HG02588 (cell line): ENCODE data around the gene SP4.

Source experiments
- ATAC-seq: cut with Tn5 transposase; IDR thresholded peaks from one replicate; pipeline ENCODE4 v1.9.1; 2021; ENCODE audit warnings: mild to moderate bottlenecking, moderate library complexity; ENCODE audit not compliant: unreplicated experiment

SP4 gene

DNA sequence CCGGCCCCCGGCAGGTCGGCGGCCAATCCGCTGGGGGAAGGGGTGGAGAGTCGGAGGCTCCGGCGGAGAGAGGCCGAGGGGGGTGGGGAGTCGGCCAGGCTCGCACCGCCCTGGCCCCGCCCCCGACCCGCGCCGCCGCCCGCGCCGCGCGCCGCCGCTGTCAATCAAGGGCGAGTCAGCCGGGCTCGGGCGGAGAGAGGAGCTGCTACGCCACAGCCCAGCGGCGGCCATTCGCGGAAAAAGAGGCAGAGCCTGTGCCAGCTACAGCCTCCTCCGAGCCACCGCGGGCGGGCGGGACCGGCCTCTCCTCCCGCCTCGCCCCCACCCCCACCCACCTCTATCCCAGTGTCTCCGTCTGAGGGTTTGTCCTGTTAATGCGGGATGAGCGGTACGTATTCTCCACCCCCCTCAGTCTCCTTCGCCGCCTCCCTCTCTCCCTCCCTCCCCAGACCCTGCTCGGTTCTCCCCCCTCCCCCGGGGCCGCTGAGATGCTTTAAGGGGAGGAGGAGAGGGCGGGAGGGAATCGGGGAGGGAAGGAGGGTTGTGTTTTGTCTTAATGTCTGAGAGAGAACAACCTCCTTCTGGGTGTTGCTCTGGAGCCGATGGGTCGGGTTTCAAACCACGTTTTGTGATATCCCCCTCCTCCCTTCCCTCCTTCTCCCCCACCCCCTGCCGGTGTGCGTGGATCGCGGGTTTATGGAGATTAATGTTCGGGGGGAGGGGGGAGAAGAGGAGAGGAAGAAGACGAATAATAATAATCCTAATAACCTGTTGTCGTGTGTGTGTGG is at the start of gene SP4:
SP4 (plus strand) TSS at position 213 of the 788 bp plus-strand sequence; CDS start at position 382, 169 bp downstream.
- peak; percentile 66 for ATAC-seq

DNA sequence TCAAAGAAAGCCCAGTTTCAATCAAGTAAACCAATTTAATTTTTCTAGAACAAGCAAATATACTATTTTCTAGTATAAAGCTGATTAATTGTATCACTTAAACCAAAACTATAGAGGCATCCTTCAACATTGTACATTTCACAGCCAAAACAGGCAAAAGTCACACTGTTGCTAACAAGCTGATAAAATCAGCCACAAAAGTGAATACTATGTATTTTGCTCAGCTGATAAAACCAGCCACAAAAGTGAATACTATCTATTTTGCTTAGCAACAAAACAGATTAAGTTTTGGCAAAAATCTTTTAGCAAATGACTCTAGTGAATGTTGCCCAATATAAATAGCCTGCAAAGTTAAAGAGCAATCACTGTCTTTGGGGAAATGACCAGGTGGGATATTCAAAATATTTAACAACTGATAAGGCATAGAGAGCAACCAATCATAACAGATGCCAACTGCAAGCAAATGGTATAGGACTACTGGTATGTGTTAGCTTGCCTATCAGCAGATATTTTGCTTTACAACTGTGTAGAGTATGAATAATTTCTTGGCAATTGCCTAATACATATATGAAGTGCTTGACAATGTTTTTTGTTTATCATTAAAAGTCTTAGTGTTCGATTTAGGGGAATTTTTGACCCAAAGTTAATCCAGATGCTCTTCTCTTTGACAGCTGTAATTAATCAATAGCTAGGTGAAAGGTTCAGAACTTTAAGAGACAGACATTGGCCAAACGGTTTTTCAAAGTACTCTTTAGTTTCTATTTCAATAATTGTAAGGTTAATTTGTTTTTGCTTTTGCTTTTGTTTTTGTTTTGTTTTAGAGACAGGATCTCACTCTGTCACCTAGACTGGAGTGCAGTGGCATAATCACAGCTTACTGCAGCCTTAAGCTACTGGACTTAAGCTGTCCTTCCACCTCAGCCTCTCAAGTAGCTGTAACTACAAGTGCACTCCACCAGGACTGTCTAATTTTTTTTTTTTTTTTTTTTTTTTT is 44.4 kb upstream of the SP4 start:
- ATAC-seq = peak; percentile 77

DNA sequence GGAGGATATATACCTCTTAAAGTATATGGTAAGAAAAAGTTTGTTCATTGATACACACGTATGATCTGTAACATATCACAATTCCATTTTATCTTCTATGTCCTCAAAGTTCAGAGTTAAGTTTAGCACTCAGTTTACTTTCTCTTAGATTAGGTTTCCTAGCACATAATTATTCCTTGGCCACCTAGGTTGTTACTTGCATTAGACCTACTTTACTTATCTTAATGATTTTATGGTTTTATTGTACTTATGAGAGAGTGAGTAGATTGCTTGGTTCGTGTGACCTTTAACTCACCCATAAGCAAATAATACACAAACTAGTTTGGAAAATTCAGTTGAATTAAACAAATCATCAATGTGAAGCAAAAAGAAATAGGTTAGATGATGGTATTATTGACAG is 33.9 kb upstream of the SP4 start:
- ATAC-seq = no peak

DNA sequence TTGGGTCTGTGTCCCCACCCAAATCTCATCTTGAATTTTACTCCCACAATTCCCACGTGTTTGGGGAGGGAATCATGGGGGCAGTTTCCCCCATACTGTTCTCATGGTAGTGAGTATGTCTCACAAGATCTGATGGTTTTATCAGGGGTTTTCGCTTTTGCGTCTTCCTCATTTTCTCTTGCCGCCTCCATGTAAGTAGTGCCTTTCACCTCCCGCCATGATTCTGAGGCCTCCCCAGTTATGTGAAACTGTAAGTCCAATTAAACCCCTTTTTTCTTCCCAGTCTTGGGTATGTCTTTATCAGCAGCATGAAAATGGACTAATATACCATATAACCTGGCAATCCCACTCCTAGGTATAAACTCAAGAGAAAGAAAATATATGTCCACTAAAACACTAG is 25.9 kb upstream of the SP4 start:
- ATAC-seq = no peak

DNA sequence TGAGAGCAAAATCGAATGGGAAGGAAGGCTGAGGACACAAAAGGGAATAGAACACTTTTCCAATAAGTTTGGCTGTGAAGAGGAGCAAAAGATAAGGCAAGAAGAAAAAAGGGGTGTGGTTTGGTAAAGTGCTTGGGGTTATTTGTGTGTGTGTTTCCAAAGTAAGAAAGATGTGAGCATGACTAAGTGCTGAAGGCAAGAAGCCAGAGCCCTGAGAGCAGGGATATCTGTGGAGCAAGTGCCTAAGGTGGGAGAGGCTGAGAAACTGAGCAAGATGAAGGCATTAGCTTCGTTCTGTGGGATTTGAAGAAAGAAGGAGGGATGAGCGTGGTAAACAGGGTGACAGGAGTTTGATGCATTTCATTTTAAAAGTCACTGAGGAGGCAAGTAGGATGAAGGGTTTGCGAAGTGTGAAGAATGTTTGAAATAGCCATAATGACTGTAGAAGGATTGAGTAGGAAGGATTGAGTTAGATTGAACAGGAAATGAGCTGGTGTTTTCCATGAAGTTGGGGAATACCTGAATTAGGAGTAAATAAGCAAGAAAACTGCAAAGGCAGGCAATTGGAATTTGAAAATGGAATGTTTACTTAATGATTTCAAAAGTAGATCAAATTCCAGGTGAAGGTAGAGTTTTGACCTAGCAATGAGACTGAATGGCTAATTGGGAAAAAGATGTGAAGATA is 19.9 kb upstream of the SP4 start:
- ATAC-seq = no peak

DNA sequence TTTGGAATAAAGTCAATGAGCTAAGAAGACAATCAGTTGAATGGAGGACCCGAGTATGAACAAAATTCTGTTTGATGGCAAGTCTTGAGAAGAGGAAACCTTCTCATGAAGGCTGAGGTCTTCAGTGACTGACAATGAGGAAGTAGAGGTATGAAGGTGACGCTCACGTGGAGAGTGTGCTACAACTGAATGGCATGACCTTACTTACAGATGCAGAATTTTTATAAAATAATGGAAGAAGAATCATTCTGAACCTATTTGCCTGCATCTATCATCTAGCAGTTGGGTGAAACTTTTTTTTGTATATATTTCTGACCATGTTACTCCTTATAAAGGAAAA is 19.4 kb upstream of the SP4 start:
- ATAC-seq = no peak

DNA sequence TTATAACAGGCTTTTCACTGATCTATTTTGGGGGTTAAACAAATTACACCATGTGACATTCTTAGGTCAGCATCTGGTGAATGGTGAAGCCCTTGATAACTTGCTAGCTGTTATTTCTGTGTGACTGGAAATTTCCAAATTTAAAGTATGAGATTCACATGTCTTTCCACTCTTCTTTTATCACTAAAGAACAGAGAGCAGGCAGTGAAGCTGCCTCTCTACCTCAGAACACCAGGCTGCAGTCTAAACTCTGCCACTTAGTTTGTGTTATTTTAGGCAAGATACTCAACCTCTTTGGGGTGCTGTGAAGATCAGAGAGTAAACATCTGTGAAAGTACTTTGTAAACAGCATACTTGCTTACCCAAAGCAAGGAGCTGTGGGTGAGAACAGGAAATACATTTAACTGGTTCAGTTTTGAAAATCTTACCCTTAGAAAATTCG is 15.5 kb upstream of the SP4 start:
- peak; percentile 76 for ATAC-seq

DNA sequence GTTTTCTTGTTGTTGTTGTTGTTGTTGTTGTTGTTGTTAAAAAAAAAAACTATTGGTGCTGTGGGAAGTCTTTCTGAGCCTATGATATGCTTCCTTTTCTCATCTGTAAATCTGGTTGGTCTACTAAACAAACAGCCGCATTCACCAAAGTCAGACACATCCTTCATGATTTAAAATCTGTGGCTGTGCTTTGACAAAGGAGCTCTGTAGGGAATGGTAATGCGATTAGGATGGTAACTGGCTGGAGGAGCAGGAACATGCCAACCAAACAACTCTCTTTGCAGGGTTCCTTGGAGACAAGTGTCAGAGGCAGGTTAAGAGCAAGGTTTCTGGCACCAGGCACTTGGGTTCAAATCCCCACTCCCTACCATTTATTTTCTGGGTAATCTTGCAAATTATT is 14.9 kb upstream of the SP4 start:
- no peak for ATAC-seq

DNA sequence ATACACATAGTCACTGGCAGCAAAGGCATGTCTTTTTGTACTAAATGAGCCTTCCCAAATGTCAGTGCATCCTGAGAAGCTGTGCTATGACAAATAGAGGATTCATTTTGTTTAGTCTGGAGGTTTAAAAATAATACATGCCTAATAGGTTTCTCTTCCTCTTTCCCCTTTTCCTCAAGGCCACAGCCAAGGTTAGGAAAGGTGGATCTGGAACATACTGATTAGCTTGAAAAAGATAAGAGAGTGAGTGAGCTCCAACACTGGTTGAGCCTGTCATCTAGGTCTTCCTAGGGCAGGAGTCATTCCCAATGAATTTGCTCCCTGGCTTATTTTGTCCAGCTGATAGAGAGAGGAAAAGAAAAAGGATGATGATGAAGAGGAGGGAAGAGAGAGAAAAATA is 14.4 kb upstream of the SP4 start:
- ATAC-seq = no peak

DNA sequence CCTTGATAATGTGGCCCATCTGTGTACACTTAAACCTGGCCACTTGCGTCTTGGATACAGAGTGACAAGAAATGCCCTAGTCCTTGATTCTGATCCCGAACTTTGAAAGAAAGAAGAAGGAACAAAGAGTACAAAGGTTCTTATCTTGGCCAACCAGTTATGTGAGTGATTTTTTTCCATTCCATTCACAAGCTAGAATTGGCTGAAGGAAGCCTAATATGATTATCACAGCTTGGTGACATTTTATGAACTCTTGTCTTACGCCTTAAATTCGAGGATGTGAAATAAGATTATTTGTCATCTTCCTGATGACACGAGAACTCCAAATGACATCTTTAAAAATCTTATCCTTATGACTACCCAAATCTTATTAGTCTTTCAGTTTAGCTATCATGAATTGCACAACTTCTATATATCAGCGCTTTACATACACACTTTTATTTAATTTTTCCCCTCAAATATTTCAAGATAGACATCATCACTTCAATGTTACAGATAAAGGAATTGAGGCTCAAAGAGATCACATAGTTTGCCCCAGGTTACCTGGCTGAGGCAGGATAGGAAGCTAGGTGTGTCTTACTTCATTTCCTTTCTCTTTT is 13.0 kb upstream of the SP4 start:
- no peak for ATAC-seq

DNA sequence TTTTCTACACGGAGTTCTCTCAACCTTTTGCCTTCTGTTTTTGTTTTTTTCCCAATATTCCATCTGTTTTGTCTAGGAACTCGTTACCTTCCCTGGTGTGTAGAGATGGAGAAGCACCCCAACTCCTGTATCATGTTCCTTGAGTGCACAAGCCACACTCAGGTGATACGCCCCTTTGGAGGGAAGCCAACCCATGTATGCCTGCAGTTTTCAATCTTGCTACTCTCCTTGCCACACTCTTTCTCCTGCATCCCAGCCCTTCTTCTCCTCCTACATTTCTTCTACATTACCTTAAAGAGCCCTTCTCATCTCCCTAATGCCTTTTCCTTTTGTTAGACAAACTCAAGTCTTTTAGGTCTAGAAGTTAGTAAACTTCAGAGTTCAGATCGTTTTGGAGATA is 10.2 kb upstream of the SP4 start:
- no peak for ATAC-seq

DNA sequence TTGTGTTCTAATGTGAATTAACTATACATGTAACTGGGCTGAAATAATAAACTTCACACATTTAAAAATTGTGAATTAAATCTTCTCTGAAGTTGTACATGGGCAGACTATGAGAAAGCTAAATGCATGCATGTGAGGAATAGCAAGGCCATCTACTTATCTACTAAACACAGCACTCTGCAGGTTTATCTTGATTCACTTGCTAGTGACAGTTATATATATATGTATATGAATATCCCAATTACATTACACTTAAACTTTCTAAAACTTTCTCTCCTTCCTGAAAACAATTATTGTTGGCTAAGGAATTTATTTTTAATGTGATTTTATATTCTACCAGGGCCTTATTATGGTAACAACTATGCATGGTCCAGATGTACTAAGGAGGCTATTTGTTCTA is 5.1 kb upstream of the SP4 start:
- no peak for ATAC-seq

DNA sequence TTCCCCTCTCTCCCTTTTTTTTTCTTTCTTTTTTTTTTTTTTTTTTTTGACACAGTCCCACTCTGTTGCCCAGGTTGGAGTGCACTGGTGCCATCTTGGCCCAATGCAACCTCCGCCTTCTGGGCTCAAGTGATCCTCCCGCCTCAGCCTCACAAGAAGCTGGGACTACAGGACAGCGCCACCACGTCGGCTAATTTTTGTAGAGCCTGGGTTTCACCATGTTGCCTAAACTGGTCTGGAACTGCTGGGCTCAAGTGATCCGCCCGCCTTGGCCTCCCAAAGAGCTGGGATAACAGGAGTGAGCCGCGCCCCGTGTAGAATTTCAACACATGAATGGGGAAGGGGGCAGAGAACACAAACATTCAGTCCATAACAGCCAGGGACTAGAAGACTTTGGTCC is 2.6 kb upstream of the SP4 start:
- ATAC-seq = no peak

DNA sequence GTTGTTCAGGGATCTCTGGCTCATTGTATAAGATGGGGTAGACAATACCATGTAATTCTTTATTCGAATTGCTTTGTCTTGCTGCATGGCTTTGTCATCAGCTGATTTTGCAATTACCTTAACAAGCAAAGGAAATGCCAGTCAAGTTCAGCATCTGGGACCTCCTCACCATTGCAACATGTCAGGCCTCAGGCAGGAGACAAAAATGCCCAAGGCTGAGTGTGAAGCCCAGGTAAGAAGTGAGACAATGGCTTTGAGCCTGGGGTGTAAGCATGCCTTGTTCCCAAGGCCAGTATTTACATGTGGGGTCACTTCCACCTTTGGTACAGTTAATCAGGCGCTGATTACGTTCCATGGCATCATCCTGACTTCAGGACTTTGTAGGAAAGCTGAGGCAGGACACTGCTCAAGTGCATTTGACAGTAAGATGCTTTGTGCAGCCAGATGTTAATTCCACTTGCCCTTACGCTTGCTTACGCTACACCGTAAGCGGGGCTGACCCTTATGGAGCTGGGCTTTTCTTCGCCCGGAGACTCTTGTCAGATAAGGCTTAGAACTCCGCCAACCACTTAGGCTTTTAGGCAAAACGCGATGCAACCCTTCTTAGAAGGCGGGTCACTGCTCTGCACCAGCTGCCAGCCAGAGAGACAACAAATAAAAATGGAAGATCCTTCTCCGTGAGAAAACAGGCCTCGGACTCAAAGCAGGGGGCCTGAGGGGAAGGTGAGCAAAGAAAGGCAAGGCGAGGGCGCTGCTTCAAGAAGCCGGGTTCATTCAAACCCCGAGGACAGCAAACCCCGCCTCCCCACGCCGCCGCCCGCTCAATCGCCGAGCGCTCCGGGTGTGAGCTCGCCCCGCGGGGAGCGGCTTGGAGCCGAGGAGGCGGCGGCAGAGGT is 1.3 kb upstream of the SP4 start:
- ATAC-seq = no peak

DNA sequence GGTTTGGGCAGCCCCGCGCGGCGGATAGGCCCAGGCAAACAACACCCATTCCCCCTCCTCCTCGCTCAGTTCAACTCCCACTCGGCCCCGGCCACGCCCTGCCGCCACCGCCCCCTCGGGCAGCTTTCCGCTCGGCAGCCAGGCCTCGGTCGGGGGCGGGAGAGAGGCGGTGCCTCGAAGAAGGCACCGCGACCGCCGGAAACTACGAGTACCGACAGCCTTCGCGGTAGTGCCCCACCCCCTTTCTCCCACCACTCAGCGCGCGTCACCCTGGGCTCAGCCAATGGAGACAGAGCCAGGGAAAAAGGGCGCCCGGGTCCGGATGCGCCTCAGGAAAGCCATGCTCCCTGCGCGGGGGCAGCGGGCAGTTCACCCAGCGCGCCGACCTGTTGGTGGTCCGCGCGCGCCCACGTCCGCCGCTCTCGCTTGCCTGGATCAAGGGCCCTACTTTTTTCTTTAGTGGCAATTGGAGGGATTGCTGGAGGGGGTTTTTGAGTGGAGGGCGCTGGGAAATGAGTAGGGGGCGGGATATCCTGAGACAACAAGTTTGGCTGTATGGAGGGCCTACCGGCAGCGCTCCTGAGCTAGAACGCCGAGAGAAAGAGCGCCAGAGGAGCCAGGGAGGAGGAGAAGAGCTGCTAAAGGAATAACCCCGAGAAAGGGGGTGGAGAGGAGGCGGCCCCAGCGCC is 557 bp upstream of the SP4 start:
- ATAC-seq = peak; percentile 74

DNA sequence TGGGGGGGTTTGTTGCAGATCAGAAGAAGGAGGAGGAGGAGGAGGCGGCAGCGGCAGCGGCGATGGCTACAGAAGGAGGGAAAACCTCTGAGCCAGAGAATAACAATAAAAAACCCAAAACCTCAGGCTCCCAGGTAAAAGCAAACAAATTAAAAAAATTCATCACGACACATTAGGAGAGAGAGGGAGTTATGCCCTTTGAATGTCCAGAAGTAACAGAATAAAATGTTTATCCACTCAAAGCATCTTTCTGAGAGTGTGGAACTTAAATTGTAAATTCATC is 717 bp downstream of the SP4 start:
- ATAC-seq = no peak

DNA sequence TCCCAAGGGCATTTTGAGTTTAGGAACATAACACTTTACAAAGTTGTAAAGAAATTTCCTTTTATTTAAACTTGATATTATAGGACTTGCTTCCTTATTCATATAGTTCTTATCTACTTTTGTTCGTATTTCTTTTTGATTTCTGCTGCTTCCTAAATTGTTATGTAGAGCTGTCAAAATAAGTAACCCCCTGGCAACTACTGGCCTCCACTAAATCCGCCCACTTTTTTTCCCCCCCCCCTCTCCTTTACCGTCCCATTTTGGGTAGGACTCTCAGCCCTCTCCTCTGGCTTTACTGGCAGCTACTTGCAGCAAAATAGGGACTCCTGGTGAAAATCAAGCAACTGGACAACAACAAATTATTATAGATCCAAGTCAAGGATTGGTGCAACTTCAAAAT is 1.1 kb downstream of the SP4 start:
- no peak for ATAC-seq

DNA sequence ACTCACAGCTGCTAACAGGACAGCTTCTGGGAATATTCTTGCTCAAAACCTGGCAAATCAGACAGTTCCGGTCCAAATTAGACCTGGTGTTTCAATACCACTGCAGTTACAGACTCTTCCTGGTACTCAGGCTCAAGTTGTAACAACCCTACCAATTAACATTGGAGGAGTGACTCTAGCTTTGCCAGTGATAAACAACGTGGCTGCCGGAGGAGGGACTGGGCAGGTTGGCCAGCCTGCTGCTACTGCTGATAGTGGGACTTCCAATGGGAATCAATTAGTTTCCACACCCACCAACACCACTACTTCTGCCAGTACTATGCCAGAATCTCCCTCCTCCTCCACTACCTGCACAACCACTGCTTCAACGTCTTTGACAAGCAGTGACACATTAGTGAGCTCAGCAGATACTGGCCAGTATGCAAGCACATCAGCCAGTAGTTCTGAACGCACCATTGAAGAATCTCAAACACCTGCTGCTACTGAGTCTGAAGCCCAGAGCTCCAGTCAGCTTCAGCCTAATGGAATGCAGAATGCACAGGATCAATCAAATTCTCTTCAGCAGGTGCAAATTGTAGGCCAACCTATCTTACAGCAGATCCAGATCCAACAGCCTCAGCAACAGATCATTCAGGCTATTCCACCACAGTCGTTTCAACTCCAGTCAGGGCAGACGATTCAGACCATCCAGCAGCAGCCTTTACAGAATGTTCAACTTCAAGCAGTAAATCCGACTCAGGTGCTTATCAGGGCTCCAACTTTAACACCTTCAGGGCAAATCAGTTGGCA is 2.1 kb downstream of the SP4 start:
- no peak for ATAC-seq

DNA sequence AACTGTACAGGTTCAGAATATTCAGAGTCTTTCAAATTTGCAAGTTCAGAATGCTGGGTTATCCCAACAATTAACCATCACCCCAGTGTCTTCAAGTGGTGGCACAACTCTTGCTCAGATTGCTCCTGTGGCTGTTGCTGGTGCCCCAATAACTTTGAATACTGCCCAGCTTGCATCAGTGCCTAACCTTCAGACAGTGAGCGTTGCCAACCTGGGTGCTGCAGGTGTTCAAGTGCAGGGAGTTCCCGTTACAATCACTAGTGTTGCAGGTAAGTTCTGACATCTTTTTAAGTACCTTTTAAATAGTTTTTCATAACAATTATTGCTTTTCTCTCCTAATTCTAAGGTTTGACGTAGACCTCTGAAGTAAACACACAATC is 2.7 kb downstream of the SP4 start:
- ATAC-seq = no peak
